GM12892 (cell line): ENCODE results near the gene HEXA.

Source experiments
- POLR2A ChIP-seq: IDR thresholded peaks from 2 replicates; pipeline ENCODE4 v1.6.1; 2011; ENCODE audit warnings: low read depth, low read length, control low read depth
- POLR2AphosphoS5 ChIP-seq: IDR thresholded peaks from 2 replicates; pipeline ENCODE4 v1.6.1; 2011; ENCODE audit warnings: low read depth, low read length, control low read depth
- TAF1 ChIP-seq: IDR thresholded peaks from 2 replicates; pipeline ENCODE4 v1.6.1; 2011; ENCODE audit warnings: low read depth, mild to moderate bottlenecking, control low read depth, low read length, borderline replicate concordance

DNA sequence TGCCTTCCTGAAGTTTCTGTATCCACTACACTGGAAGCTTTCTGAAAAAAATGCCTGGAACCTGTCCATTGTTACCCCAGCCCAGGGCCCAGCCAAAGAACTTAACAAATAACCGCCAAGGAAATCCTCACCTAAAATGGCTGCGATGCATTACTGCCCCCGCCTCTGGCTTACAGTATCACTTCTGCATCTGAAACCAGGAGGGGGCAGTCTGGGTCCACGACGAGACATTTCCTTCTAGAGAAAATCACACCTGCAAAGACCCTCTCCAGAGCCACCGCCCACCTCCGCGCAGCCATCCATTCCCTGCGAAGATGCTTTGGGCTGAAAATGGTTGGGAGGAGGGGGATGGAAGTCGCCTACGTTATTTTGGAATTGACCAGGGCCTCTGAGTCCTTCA, 33.4 kb downstream of the HEXA start:
- TF ChIP-seq POLR2A (no peak), POLR2AphosphoS5 (no peak), TAF1 (no peak)
